Body of pancreas (tissue), 4 donors: ENCODE data around the gene PGRMC1. TPM values are rescaled to one million over a fixed set of nuclear protein-coding genes. Genes with fewer than 3 reads are reported as not detected.
"Not testable (repeated sequence)": the region's sequence is repeated elsewhere in the genome, so short reads cannot be mapped to it uniquely, and the experiment has no call there.

ENCODE experiments used
- ATAC-seq: fragments of 150-250 bp; one replicate; pipeline ENCODE4 v1.9.1; 2016
- DNase-seq, 4 donors: peaks; one replicate each; pipeline ENCODE4 v3.0.0-alpha.2; 2019
- H3K27ac ChIP-seq, 4 donors: fragments of 200-600 bp; sonication (generic); 1 replicate in 3 of 4; 2 replicates in 1 of 4; pipeline versions ENCODE4 v1.5.1 to v1.6.1; 2016 to 2019; ENCODE audit warnings: mild to moderate bottlenecking in 1 of 4, mixed read lengths in 1 of 4, moderate library complexity in 1 of 4
- H3K27me3 ChIP-seq, 2 donors: fragments of 200-600 bp; sonication (generic); one replicate each; pipeline ENCODE4 v1.6.0; 2016; ENCODE audit warnings: mild to moderate bottlenecking in 1 of 2
- H3K36me3 ChIP-seq, 2 donors: fragments of 200-600 bp; sonication (generic); replicated peaks in 1 of 2; 2 replicates each; pipeline ENCODE4 v1.5.1; 2016; ENCODE audit warnings: low read depth in 2 of 2; ENCODE audit not compliant: insufficient read depth in 1 of 2
- H3K4me1 ChIP-seq: fragments of 200-600 bp; sonication (generic); one replicate; pipeline ENCODE4 v1.6.0; 2016
- H3K4me3 ChIP-seq, 2 donors: fragments of 200-600 bp; sonication (generic); 1 replicate in 1 of 2; 2 replicates in 1 of 2; pipeline ENCODE4 v1.5.1; 2016 to 2019
- H3K9me3 ChIP-seq, 3 donors: fragments of 200-600 bp; sonication (generic); 1 replicate in 2 of 3; 2 replicates in 1 of 3; pipeline ENCODE4 v1.5.1; 2016
- CTCF ChIP-seq, 7 experiments: fragments of 450-650 bp in 4 of 7; fragments of 200-600 bp in 3 of 7; sonication (generic) in 3 of 7; IDR thresholded peaks; one replicate each; pipeline ENCODE4 v1.5.1; 2016 to 2019; ENCODE audit warnings: antibody characterized with exemption in 7 of 7
- POLR2A ChIP-seq, 3 donors: fragments of 450-650 bp; IDR thresholded peaks; one replicate each; pipeline ENCODE4 v1.6.1; 2016; ENCODE audit warnings: antibody characterized with exemption in 3 of 3, mild to moderate bottlenecking in 2 of 3
- WGBS, 2 donors: methylation state at CpG; one replicate each; pipeline ENCODE4 v1.1.5; 2017; 5-methylcytosine and 5-hydroxymethylcytosine counted together
- intact Hi-C: fragments of 100-400 bp; cut with DNase I; formaldehyde crosslinking; loops from one replicate; pipeline ENCODE4 v1.15.1; 2023
- total RNA-seq, 2 donors: library from RNA; depleted of rRNA; stranded (reverse); fragments of >200 nt; gene quantifications; one replicate each; pipeline ENCODE4 v1.1.0, GENCODE V29; 2016

The PGRMC1 gene
- total RNA-seq, 2 donors from 2014 or later: 42.5 to 45.8 TPM

GRCh38 chrX:119288890-119289393 is 52.9 kb downstream of the PGRMC1 start:
- no peak overlapping the region for H3K4me3 ChIP-seq
- no peaks in the 10 kb centered on the region for H3K27me3 ChIP-seq
- ATAC-seq: no peak
- no peaks in the 10 kb centered on the region for H3K36me3 ChIP-seq
- 47 to 62% methylated on average over 4 of the region's 4 CpGs for WGBS, 2 donors
- no peaks in the 10 kb centered on the region for H3K4me1 ChIP-seq
- intact Hi-C loops: no loop called here
- TF ChIP-seq CTCF (IDR thresholded peaks at IDR 0.05) (no peak), POLR2A (IDR thresholded peaks at IDR 0.05) (no peak)
- no peaks in the 10 kb centered on the region for H3K9me3 ChIP-seq
- DNase-seq: no peak
- H3K27ac ChIP-seq: no peak overlapping the region

- Histone ChIP-seq H3K4me1 (no peaks in the 10 kb centered on the region), H3K27me3 (no peaks in the 10 kb centered on the region), H3K9me3 (no peaks in the 10 kb centered on the region), H3K36me3 (no peaks in the 10 kb centered on the region), H3K4me3 (no peak overlapping the region), H3K27ac (no peak overlapping the region)
- no peak for ATAC-seq
- TF ChIP-seq CTCF (IDR thresholded peaks at IDR 0.05): no peak
- no peak for TF ChIP-seq POLR2A (IDR thresholded peaks at IDR 0.05)
- no peak for DNase-seq
- intact Hi-C loops: no loop called here
These were observed 54.4 kb downstream of the PGRMC1 start for GRCh38 chrX:119290476-119290875.

GRCh38 chrX:119291246-119291645 is 55.2 kb downstream of the PGRMC1 start:
- H3K36me3 ChIP-seq, H3K27me3 ChIP-seq, H3K4me1 ChIP-seq, H3K4me3 ChIP-seq, ATAC-seq, H3K9me3 ChIP-seq, DNase-seq, intact Hi-C loops, H3K27ac ChIP-seq: not testable (repeated sequence)
- 60 to 69% methylated on average over 2 of the region's 2 CpGs for WGBS, 2 donors

GRCh38 chrX:119292445-119292844 is 56.4 kb downstream of the PGRMC1 start:
- Histone ChIP-seq H3K4me3 (no peak overlapping the region), H3K27me3 (no peaks in the 10 kb centered on the region), H3K4me1 (no peaks in the 10 kb centered on the region), H3K27ac (no peak overlapping the region), H3K9me3 (no peaks in the 10 kb centered on the region), H3K36me3 (no peaks in the 10 kb centered on the region)
- intact Hi-C loops: no loop called here
- DNase-seq: no peak
- TF ChIP-seq CTCF (IDR thresholded peaks at IDR 0.05) (no peak), POLR2A (IDR thresholded peaks at IDR 0.05) (no peak)
- ATAC-seq: no peak

Other genes starting within 250 kb of the PGRMC1 start
- not detected for gene CT47C1, start 163.3 kb upstream of the PGRMC1 start, total RNA-seq
- gene KIAA1210, start 108.5 kb upstream of the PGRMC1 start, total RNA-seq: not detected
- gene SLC25A43, start 163.1 kb downstream of the PGRMC1 start, total RNA-seq: 10 to 100 TPM; 10.6 to 13.8 TPM
- gene SLC25A5, start 232.2 kb downstream of the PGRMC1 start, total RNA-seq: 100 to 1,000 TPM in 1 of 2 donors, 10 to 100 TPM in 1; 92.9 to 235 TPM